IPS-NIHi7 (cell line): ENCODE results near the gene IFT172.
"Not testable (repeated sequence)": the region's sequence is repeated elsewhere in the genome, so short reads cannot be mapped to it uniquely, and the experiment has no call there.

Source experiments
- DNase-seq: peaks from one replicate; pipeline ENCODE4 v3.0.0; 2012; ENCODE audit warnings: mixed read lengths; ENCODE audit errors: extremely low spot score

IFT172 gene

GRCh38 chr2:27493948-27494283, 4.4 kb upstream of the IFT172 start:
- no peak for DNase-seq

GRCh38 chr2:27492557-27492956, 3.0 kb upstream of the IFT172 start:
- DNase-seq, result no peak

GRCh38 chr2:27489118-27489497, 435 bp downstream of the IFT172 start:
- no peak for DNase-seq

- DNase-seq, result no peak
These were observed 4.0 kb downstream of the IFT172 start for GRCh38 chr2:27485496-27485895.

DNA sequence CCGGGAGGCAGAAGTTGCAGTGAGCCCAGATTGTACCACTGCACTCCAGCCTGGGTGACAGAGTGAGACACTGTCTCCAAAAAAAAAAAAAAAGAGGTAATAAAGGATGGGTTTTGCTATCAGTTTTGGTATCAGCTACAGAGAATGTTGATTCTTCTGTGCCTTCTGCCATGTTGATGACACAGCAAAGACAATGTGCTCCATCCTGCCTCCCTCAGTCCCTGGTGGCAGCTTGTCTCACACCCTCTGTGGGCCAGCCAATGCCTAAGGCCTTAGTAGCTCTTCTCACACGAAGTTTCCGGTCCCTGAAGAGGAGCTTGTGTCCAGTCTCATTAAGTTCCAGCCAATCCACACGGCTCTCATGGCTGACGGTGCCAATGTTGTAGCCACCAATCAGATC, 17.6 kb downstream of the IFT172 start:
- DNase-seq, result no peak

DNA sequence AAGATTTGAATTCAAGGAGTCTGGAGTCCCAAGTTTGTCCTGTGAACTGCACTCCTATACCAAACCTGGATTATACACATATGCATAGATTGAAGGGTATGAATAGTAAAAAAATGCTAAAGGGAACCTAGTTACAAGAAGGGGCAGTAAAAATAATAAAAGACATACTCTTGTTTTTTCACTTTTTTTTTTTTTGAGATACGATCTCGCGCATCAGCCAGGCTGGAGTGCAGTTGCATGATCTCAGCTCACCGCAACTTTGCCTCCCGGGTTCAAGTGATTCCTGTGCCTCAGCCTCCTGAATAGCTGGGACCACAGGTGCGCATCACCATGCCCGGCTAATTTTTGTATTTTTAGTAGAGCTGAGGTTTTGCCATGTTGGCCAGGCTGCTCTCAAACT, 25.1 kb downstream of the IFT172 start:
- no peak for DNase-seq

DNA sequence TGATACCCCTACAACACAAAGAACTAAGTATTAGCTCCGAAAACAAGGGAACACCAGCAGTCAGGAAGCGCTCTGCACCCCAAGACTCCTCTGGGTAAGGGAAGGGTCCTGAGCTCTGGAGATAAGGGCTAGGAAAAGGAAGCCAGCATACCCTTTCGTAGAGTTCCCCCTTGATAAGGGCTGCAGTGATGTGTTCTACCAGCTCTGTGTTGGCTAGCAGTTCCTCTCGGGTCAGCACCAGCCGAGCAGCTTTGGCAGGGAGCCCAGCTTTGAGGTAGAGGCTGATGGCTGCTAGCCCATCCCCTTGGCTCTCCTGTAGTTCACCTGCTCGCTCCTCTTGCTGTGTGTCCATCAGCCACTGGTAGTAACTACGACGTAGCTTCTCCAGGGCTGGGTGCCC, 28.4 kb downstream of the IFT172 start:
- no peak for DNase-seq

DNA sequence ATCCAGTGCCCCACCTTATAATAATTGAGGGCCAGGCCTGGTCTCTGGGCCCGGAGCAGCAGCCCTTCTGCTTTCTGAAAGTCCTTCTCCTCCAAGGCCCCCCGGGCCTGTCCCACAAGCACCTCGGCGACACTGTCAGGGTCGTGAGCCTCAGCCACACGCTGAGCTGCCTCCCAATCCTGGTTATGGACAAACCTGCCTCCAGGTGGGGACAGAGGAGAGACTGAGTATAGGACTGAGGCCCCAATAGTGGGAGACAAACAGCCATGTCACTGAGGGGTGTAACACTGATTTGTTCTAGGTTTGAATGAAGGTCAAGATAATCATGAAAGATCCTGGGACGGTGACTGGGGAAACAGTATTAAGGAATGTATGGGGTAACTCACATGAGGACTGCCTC, 35.6 kb downstream of the IFT172 start:
- no peak for DNase-seq

GRCh38 chr2:27451095-27451494, 38.4 kb downstream of the IFT172 start:
- no peak for DNase-seq

DNA sequence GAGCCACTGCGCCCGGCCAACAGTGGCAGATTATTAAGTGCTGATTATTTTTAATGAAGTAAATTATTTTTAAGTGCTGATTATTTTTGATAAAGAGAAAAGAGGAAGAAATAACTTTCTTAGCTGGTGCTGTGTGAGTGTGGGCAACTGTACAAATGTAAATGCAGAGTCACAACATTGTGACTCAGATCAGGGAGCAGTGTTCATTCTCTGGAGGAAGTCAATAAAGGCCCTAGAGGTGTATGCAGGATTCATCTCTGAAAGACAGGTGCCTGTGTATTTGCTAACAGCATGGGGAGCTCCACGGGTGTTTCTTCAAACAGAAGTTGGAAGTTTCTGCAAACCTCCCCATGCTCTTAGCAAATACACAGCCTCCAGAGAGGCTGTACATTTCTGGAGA, 41.2 kb downstream of the IFT172 start:
- DNase-seq, result no peak

GRCh38 chr2:27446057-27446456, 43.5 kb downstream of the IFT172 start:
- no peak for DNase-seq

DNA sequence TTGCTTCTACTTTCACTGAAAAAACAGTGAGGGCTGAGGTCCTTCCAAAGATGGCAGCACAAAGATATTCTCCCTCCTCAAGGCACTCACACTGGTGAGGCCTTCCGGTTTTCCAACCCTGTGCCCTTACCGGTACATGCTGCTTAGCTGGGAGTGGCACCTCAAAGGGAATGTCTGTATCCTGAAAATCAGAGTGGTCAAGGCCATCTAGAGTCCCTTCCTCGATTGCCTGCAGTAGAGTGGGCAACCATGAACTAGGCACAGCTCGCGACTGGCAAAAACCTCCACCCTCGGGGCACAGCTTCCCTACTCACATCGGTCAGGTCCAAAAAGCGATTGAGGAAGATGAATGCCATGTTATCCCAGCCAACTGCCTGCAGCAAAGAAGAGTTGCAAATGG, 43.9 kb downstream of the IFT172 start:
- no peak for DNase-seq

- DNase-seq, result no peak
These were observed 44.4 kb downstream of the IFT172 start for GRCh38 chr2:27445155-27445554.

DNA sequence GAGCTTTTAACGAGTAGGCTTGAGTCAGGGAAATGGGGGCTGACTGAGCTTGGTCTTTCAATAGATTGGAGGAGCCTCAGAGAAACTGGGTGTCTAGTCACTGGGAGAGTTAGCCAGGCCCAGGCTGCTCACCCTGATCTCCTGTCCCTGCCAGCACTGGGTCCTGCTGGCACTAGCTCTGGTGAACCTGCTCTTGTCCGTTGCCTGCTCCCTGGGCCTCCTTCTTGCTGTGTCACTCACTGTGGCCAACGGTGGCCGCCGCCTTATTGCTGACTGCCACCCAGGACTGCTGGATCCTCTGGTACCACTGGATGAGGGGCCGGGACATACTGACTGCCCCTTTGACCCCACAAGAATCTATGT, 46.6 kb downstream of the IFT172 start:
- peak; percentile 27 for DNase-seq

GRCh38 chr2:27441958-27442919, 47.3 kb downstream of the IFT172 start, which contains the start of gene KRTCAP3:
Gene KRTCAP3 (plus strand): TSS chr2:27442381. CDS start chr2:27442413, 32 bp downstream.
- peak; percentile 99 for DNase-seq

- no peak for DNase-seq
These were observed 48.2 kb downstream of the IFT172 start for GRCh38 chr2:27441226-27441926.

GRCh38 chr2:27435628-27436027, 53.9 kb downstream of the IFT172 start:
- DNase-seq, result no peak

- no peak for DNase-seq
These were observed 58.1 kb downstream of the IFT172 start for GRCh38 chr2:27431395-27431794.

DNA sequence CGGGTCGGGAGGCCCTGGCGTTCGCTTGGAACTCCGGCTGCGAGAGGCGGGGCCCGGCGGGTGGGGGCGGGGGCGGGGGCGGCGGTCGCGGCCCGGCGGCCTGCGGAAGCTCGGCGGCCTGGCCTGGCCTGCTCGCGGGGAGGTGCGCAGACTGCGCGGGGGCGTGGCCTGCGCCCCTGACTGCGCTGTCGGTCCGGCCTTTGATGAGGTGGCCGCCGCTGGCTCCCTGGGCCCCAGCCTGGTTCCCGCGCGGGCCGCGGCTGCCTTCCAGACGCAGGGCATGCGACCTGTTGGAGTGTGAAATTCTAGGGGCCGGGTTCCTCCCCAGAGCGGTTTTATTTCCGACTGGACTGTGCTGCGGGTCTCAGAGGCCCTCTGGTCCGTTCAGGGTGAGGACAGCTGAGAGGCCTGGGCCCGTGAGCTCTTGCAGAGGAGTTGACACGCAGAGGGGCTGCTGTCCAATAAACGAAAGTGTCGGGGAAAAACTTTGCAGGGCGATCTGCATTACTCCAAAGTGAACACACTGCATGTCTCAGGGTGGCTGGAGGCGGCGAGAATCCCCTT, 60.5 kb downstream of the IFT172 start:
- DNase-seq, result peak; percentile 94

- DNase-seq, result peak; percentile 95
These were observed 61.1 kb downstream of the IFT172 start, which contains the start of gene NRBP1 for GRCh38 chr2:27428213-27428977. Gene NRBP1 (plus strand): TSS chr2:27428631. CDS start chr2:27433274, 4,643 bp downstream.

DNA sequence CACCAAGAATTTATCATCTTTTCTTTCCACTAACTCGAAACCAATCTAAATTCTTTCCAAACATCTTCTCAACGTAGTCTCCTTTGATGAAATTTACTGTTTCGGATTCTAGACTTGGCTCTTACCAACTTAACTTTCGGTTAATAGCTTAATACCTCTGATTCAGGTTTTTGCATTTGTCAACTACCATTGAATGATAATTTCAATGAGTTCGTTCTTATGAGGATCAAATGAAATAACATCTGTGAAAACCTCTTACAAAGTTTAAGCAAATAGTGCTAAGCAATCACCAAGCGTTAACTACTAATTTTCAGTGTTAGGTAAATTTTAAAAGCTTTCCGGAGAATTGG, 61.7 kb downstream of the IFT172 start:
- DNase-seq, result no peak

- not testable (repeated sequence) for DNase-seq
These were observed 64.5 kb downstream of the IFT172 start for GRCh38 chr2:27425039-27425438.
